ENCODE data around the gene MPHOSPH6.

MPHOSPH6 gene

DNA sequence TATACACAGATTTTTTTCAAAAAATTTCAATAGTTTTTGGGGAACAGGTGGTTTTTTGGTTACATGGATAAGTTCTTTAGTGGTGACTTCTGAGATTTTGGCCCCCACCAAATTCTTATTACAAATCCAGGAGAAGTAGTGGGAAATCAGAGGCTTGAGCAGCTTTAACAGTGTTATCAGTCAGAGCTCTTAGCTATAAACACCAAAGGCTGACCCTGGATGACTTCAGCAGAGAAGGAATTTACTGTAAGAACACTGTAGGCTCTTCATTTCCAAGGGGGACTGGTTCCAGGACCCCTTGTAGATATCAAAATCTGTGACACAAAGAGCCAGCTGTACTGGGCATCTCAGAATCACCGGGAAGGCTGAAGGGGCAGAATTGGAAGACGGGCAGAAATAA, 17.8 kb downstream of the MPHOSPH6 start:
- peaks cover 10 to 41% of the 10 kb centered on the region in 2 experiments for H3K36me3 ChIP-seq (ENCODE audit: control insufficient read depth in 1 of 2, insufficient read depth in 2 of 2, low read depth in 1 of 2, low read length in 2 of 2)
- H3K23ac ChIP-seq (ENCODE audit: low read length in 2 of 2): no peak overlapping the region
- no peak overlapping the region for H2AK5ac ChIP-seq (ENCODE audit: low read length, severe bottlenecking)
- peaks cover 4% of the 10 kb centered on the region for H3K4me1 ChIP-seq (ENCODE audit: control insufficient read depth, insufficient read depth, low read depth, low read length)
- DNase-seq: no peak
- H3K9me3 ChIP-seq (ENCODE audit: control insufficient read depth, low read length): no peaks in the 10 kb centered on the region
- WGBS: 91% methylated on average over 2 of the region's 2 CpGs
- H2BK5ac ChIP-seq (ENCODE audit: low read depth, low read length, poor library complexity, severe bottlenecking): no peak overlapping the region
- H2BK15ac ChIP-seq (ENCODE audit: low read depth, poor library complexity, severe bottlenecking): no peak overlapping the region
- H3K14ac ChIP-seq (ENCODE audit: low read length in 2 of 2): no peak overlapping the region
- H3K79me1 ChIP-seq (replicated peaks; ENCODE audit: low read length, poor library complexity, severe bottlenecking): peaks cover 19% of the 10 kb centered on the region
- no peak overlapping the region for H3K4ac ChIP-seq (ENCODE audit: low read depth in 1 of 2, low read length in 2 of 2)
- H3K9ac ChIP-seq (ENCODE audit: low read length): no peak overlapping the region
- H4K91ac ChIP-seq (ENCODE audit: low read length): no peak overlapping the region
- peak overlapping the region in 1 of 2 experiments; percentile 29 for H3K18ac ChIP-seq (ENCODE audit: low read depth in 1 of 2, low read length in 2 of 2)
- H2BK12ac ChIP-seq (ENCODE audit: low read length in 2 of 2): no peak overlapping the region
- no peak overlapping the region for H4K8ac ChIP-seq (ENCODE audit: low read length)
- H3K27me3 ChIP-seq (ENCODE audit: control insufficient read depth in 1 of 2, insufficient read depth in 1 of 2, low read length in 2 of 2): no peaks in the 10 kb centered on the region
- H3K4me2 ChIP-seq (ENCODE audit: low read length, poor library complexity, severe bottlenecking): no peak overlapping the region
- H2BK120ac ChIP-seq (ENCODE audit: low read depth, low read length): peak overlapping the region; percentile 34
- no peak overlapping the region for H3K27ac ChIP-seq (ENCODE audit: low read length, poor library complexity, severe bottlenecking)
- no peak overlapping the region for H2AFZ ChIP-seq (ENCODE audit: low read depth, low read length)
- no peak overlapping the region for H3K4me3 ChIP-seq (ENCODE audit: insufficient read depth in 1 of 2, low read depth in 1 of 2, low read length in 2 of 2)

DNA sequence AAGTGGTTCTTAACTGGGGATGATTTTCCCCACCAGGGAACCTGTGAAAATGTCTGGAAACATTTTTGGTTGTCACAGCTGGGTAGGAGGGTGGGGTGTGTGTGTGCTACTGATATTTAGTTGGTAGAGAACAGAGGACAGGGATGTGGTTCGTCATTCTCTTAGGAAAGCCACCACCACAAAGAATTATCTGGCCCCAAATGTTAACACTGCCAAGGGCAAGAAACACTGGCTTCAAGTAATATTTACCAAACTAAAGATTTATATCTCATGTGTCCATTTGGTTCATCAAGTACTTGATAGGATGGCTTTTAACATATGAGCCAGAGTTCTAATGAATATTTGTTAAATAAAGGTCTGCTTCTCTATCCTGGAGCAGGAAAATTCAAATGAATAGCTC, 19.5 kb downstream of the MPHOSPH6 start:
- H3K9me3 ChIP-seq (ENCODE audit: control insufficient read depth, low read length): no peaks in the 10 kb centered on the region
- H3K4me2 ChIP-seq (ENCODE audit: low read length, poor library complexity, severe bottlenecking): no peak overlapping the region
- H3K23ac ChIP-seq (ENCODE audit: low read length in 2 of 2): no peak overlapping the region
- H3K27ac ChIP-seq (ENCODE audit: low read length, poor library complexity, severe bottlenecking): no peak overlapping the region
- H3K79me1 ChIP-seq (replicated peaks; ENCODE audit: low read length, poor library complexity, severe bottlenecking): peaks cover 19% of the 10 kb centered on the region
- H2BK12ac ChIP-seq (ENCODE audit: low read length in 2 of 2): no peak overlapping the region
- no peak overlapping the region for H3K4ac ChIP-seq (ENCODE audit: low read depth in 1 of 2, low read length in 2 of 2)
- H3K36me3 ChIP-seq (ENCODE audit: control insufficient read depth in 1 of 2, insufficient read depth in 2 of 2, low read depth in 1 of 2, low read length in 2 of 2): peaks cover 14 to 58% of the 10 kb centered on the region in 2 experiments
- H3K4me3 ChIP-seq (ENCODE audit: insufficient read depth in 1 of 2, low read depth in 1 of 2, low read length in 2 of 2): no peak overlapping the region
- H3K27me3 ChIP-seq (ENCODE audit: control insufficient read depth in 1 of 2, insufficient read depth in 1 of 2, low read length in 2 of 2): no peaks in the 10 kb centered on the region
- H3K4me1 ChIP-seq (ENCODE audit: control insufficient read depth, insufficient read depth, low read depth, low read length): peaks cover 4% of the 10 kb centered on the region
- H2AFZ ChIP-seq (ENCODE audit: low read depth, low read length): no peak overlapping the region
- no peak for DNase-seq
- H2AK5ac ChIP-seq (ENCODE audit: low read length, severe bottlenecking): no peak overlapping the region
- no peak overlapping the region for H3K14ac ChIP-seq (ENCODE audit: low read length in 2 of 2)
- H4K91ac ChIP-seq (ENCODE audit: low read length): no peak overlapping the region
- no peak overlapping the region for H3K9ac ChIP-seq (ENCODE audit: low read length)
- H3K18ac ChIP-seq (ENCODE audit: low read depth in 1 of 2, low read length in 2 of 2): no peak overlapping the region
- H2BK120ac ChIP-seq (ENCODE audit: low read depth, low read length): no peak overlapping the region
- no peak overlapping the region for H4K8ac ChIP-seq (ENCODE audit: low read length)
- WGBS: no CpG with 5 or more reads among the region's 1 CpG
- H2BK15ac ChIP-seq (ENCODE audit: low read depth, poor library complexity, severe bottlenecking): no peak overlapping the region
- H2BK5ac ChIP-seq (ENCODE audit: low read depth, low read length, poor library complexity, severe bottlenecking): no peak overlapping the region

DNA sequence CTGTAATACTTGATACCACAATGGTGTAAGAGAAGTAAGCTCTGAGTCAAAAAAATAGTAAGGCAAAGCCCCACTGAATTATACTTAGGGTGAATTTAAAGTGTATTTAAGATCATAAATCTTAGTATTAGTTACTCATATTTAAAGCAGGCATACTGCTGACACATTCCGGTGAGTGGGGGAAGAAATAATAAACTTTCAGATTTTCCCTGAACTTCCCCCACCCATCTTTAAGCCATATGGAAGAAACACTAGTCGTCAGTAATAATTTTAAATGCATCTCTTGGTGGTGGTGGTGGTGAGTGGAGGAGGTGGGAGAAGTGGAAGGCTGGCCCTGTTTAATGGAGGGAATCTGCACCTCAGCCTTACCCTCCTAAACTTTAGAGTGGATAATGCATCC, 20.5 kb downstream of the MPHOSPH6 start:
- H3K23ac ChIP-seq (ENCODE audit: low read length in 2 of 2): no peak overlapping the region
- H2BK15ac ChIP-seq (ENCODE audit: low read depth, poor library complexity, severe bottlenecking): no peak overlapping the region
- H3K4me1 ChIP-seq (ENCODE audit: control insufficient read depth, insufficient read depth, low read depth, low read length): peaks cover 4% of the 10 kb centered on the region
- H2BK12ac ChIP-seq (ENCODE audit: low read length in 2 of 2): no peak overlapping the region
- H3K14ac ChIP-seq (ENCODE audit: low read length in 2 of 2): no peak overlapping the region
- no peak overlapping the region for H3K27ac ChIP-seq (ENCODE audit: low read length, poor library complexity, severe bottlenecking)
- H3K9me3 ChIP-seq (ENCODE audit: control insufficient read depth, low read length): no peaks in the 10 kb centered on the region
- H3K9ac ChIP-seq (ENCODE audit: low read length): no peak overlapping the region
- H3K79me1 ChIP-seq (replicated peaks; ENCODE audit: low read length, poor library complexity, severe bottlenecking): peaks cover 19% of the 10 kb centered on the region
- no peak overlapping the region for H2AFZ ChIP-seq (ENCODE audit: low read depth, low read length)
- H3K4ac ChIP-seq (ENCODE audit: low read depth in 1 of 2, low read length in 2 of 2): no peak overlapping the region
- no peak overlapping the region for H2BK5ac ChIP-seq (ENCODE audit: low read depth, low read length, poor library complexity, severe bottlenecking)
- H3K36me3 ChIP-seq (ENCODE audit: control insufficient read depth in 1 of 2, insufficient read depth in 2 of 2, low read depth in 1 of 2, low read length in 2 of 2): peaks cover 15 to 55% of the 10 kb centered on the region in 2 experiments
- no peak overlapping the region for H4K91ac ChIP-seq (ENCODE audit: low read length)
- no peaks in the 10 kb centered on the region for H3K27me3 ChIP-seq (ENCODE audit: control insufficient read depth in 1 of 2, insufficient read depth in 1 of 2, low read length in 2 of 2)
- H2AK5ac ChIP-seq (ENCODE audit: low read length, severe bottlenecking): no peak overlapping the region
- no peak overlapping the region for H3K4me3 ChIP-seq (ENCODE audit: insufficient read depth in 1 of 2, low read depth in 1 of 2, low read length in 2 of 2)
- H2BK120ac ChIP-seq (ENCODE audit: low read depth, low read length): no peak overlapping the region
- WGBS: no CpG with 5 or more reads among the region's 2 CpGs
- no peak overlapping the region for H3K18ac ChIP-seq (ENCODE audit: low read depth in 1 of 2, low read length in 2 of 2)
- no peak overlapping the region for H3K4me2 ChIP-seq (ENCODE audit: low read length, poor library complexity, severe bottlenecking)
- no peak for DNase-seq
- no peak overlapping the region for H4K8ac ChIP-seq (ENCODE audit: low read length)

DNA sequence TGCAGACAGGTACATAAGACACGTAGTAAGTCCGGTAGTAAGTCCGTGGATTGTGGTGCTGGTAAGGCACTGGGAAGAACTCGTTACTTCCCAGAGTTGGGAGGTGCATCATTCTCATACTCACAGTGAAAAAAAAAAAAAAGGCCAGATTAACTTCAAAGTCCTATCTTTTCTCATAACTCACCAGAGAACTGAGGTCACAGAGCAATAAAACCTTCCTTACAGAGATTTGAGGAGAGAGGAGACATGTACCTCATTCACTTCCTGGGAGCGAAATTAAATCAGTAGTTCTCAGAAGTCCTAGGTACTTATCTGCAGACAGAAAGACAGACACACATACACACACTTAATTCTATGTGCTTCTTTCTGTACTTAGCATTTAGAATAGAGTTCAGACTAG, 22.5 kb downstream of the MPHOSPH6 start:
- Histone ChIP-seq H3K18ac (ENCODE audit: low read depth in 1 of 2, low read length in 2 of 2) (no peak overlapping the region), H3K4me3 (ENCODE audit: insufficient read depth in 1 of 2, low read depth in 1 of 2, low read length in 2 of 2) (no peak overlapping the region), H3K27ac (ENCODE audit: low read length, poor library complexity, severe bottlenecking) (no peak overlapping the region), H2BK5ac (ENCODE audit: low read depth, low read length, poor library complexity, severe bottlenecking) (no peak overlapping the region), H4K91ac (ENCODE audit: low read length) (no peak overlapping the region), H4K8ac (ENCODE audit: low read length) (no peak overlapping the region), H3K4me1 (ENCODE audit: control insufficient read depth, insufficient read depth, low read depth, low read length) (peaks cover 2% of the 10 kb centered on the region), H3K9me3 (ENCODE audit: control insufficient read depth, low read length) (no peaks in the 10 kb centered on the region), H2AK5ac (ENCODE audit: low read length, severe bottlenecking) (no peak overlapping the region), H3K79me1 (replicated peaks; ENCODE audit: low read length, poor library complexity, severe bottlenecking) (peaks cover 6% of the 10 kb centered on the region), H3K27me3 (ENCODE audit: control insufficient read depth in 1 of 2, insufficient read depth in 1 of 2, low read length in 2 of 2) (no peaks in the 10 kb centered on the region), H2BK120ac (ENCODE audit: low read depth, low read length) (no peak overlapping the region), H3K23ac (ENCODE audit: low read length in 2 of 2) (no peak overlapping the region), H3K4me2 (ENCODE audit: low read length, poor library complexity, severe bottlenecking) (no peak overlapping the region), H2BK12ac (ENCODE audit: low read length in 2 of 2) (no peak overlapping the region), H3K14ac (ENCODE audit: low read length in 2 of 2) (no peak overlapping the region), H3K4ac (ENCODE audit: low read depth in 1 of 2, low read length in 2 of 2) (no peak overlapping the region), H2AFZ (ENCODE audit: low read depth, low read length) (no peak overlapping the region), H2BK15ac (ENCODE audit: low read depth, poor library complexity, severe bottlenecking) (no peak overlapping the region), H3K9ac (ENCODE audit: low read length) (no peak overlapping the region), H3K36me3 (ENCODE audit: control insufficient read depth in 1 of 2, insufficient read depth in 2 of 2, low read depth in 1 of 2, low read length in 2 of 2) (peaks cover 15 to 48% of the 10 kb centered on the region in 2 experiments)
- DNase-seq: no peak
- 100% methylated on average over 3 of the region's 5 CpGs for WGBS

All from mesenchymal stem cell (in vitro differentiated cells and primary cell).